IMR-90 (cell line): Measurements from ENCODE around the gene IDS. TPM values are rescaled to one million over a fixed set of nuclear protein-coding genes. Genes with fewer than 3 reads are reported as not detected.

Experiments
- ATAC-seq: fragments of 200-7000 bp; cut with Tn5 transposase; 2 replicates; pipeline ENCODE4 v1.9.1; 2020; ENCODE audit warnings: low read depth, mild to moderate bottlenecking, moderate library complexity
- BruUV-seq: library from RNA; stranded (reverse); fragments of 400-500 nt; replicated peaks from 2 replicates; lab custom pipeline; 2021; lab: Mats Ljungman, UMichigan
- CTCF ChIA-PET: fragments of 300-600 bp; formaldehyde crosslinking; extraction: SDS; loops from one replicate; lab custom pipeline; 2021; ENCODE audit warnings: antibody characterized with exemption; lab: Yijun Ruan, JAX
- POLR2A ChIA-PET: fragments of 300-600 bp; sonication (Branson Sonifier 250); formaldehyde crosslinking; loops from one replicate; lab custom pipeline; 2022; ENCODE audit warnings: antibody characterized with exemption; ENCODE audit not compliant: unreplicated experiment; lab: Charles Lee
- DNase-seq: peaks from one replicate; pipeline ENCODE4 v3.0.0; 2013
- H2AFZ ChIP-seq: replicated peaks from 2 replicates; pipeline ENCODE3; 2013; ENCODE audit warnings: low read length, mild to moderate bottlenecking; ENCODE audit not compliant: poor library complexity
- H2AK5ac ChIP-seq: 2 replicates; pipeline ENCODE4 v1.6.1; 2013; ENCODE audit warnings: low read depth, low read length, inconsistent platforms
- H2AK9ac ChIP-seq: replicated peaks from 2 replicates; pipeline ENCODE3; 2013; ENCODE audit warnings: mild to moderate bottlenecking, low read depth, low read length, moderate library complexity; ENCODE audit not compliant: poor library complexity
- H2BK120ac ChIP-seq: 2 replicates; pipeline ENCODE4 v1.6.1; 2013; ENCODE audit warnings: low read depth, low read length, inconsistent platforms
- H2BK15ac ChIP-seq: 3 replicates; pipeline ENCODE4 v1.6.1; 2013; ENCODE audit warnings: low read depth, low read length, inconsistent platforms
- H2BK20ac ChIP-seq: 2 replicates; pipeline ENCODE4 v1.6.1; 2013; ENCODE audit warnings: low read depth, mild to moderate bottlenecking, inconsistent platforms, low read length, moderate library complexity
- H2BK5ac ChIP-seq: 2 replicates; pipeline ENCODE4 v1.6.1; 2013; ENCODE audit warnings: mild to moderate bottlenecking, low read depth, low read length, inconsistent platforms; ENCODE audit not compliant: poor library complexity, severe bottlenecking
- H3K14ac ChIP-seq: replicated peaks from 2 replicates; pipeline ENCODE4 v1.6.1; 2013; ENCODE audit warnings: low read depth, low read length, inconsistent platforms
- H3K18ac ChIP-seq: 2 replicates; pipeline ENCODE4 v1.6.1; 2013; ENCODE audit warnings: low read depth, low read length, control low read depth
- H3K23ac ChIP-seq: 2 replicates; pipeline ENCODE4 v1.6.1; 2013; ENCODE audit warnings: low read depth, low read length, inconsistent platforms
- H3K27ac ChIP-seq: 2 replicates; pipeline ENCODE4 v1.5.1; 2013; ENCODE audit warnings: mild to moderate bottlenecking, control low read depth, low read length; ENCODE audit not compliant: insufficient read depth
- H3K27me3 ChIP-seq: 2 replicates; pipeline ENCODE4 v1.6.1; 2013; ENCODE audit warnings: low read length; ENCODE audit not compliant: control insufficient read depth, insufficient read depth
- H3K36me3 ChIP-seq: 2 replicates; pipeline ENCODE4 v1.6.1; 2013; ENCODE audit warnings: low read length, mixed read lengths; ENCODE audit not compliant: control insufficient read depth, insufficient read depth
- H3K4ac ChIP-seq: 2 replicates; pipeline ENCODE4 v1.6.1; 2013; ENCODE audit warnings: low read depth, low read length, inconsistent platforms
- H3K4me1 ChIP-seq: 2 replicates; pipeline ENCODE4 v1.6.1; 2013; ENCODE audit warnings: low read length, mixed read lengths; ENCODE audit not compliant: control insufficient read depth, insufficient read depth
- H3K4me2 ChIP-seq: 2 replicates; pipeline ENCODE4 v1.6.1; 2013; ENCODE audit warnings: low read depth, mild to moderate bottlenecking, control low read depth, low read length, moderate library complexity
- H3K4me3 ChIP-seq: 2 replicates; pipeline ENCODE4 v1.5.1; 2013; ENCODE audit warnings: low read depth, mild to moderate bottlenecking, control low read depth, low read length, moderate library complexity; ENCODE audit not compliant: insufficient read depth
- H3K56ac ChIP-seq: 2 replicates; pipeline ENCODE4 v1.6.1; 2013; ENCODE audit warnings: low read length, inconsistent platforms; ENCODE audit not compliant: insufficient read depth; ENCODE audit errors: extremely low read depth
- H3K79me1 ChIP-seq, 2 experiments: 2 replicates each; pipeline ENCODE4 v1.6.1; 2013; ENCODE audit warnings: low read length in 2 of 2, inconsistent platforms in 1 of 2, low read depth in 1 of 2
- H3K9ac ChIP-seq: 2 replicates; pipeline ENCODE4 v1.6.1; 2013; ENCODE audit warnings: low read depth, low read length, control low read depth
- H3K9me1 ChIP-seq: 2 replicates; pipeline ENCODE4 v1.6.1; 2013; ENCODE audit warnings: low read length, inconsistent platforms; ENCODE audit not compliant: insufficient read depth
- H3K9me3 ChIP-seq: 2 replicates; pipeline ENCODE4 v1.6.1; 2013; ENCODE audit warnings: low read length; ENCODE audit not compliant: control insufficient read depth, insufficient read depth
- H4K20me1 ChIP-seq: 2 replicates; pipeline ENCODE4 v1.6.1; 2013; ENCODE audit warnings: low read length, inconsistent platforms; ENCODE audit not compliant: insufficient read depth
- H4K5ac ChIP-seq: 2 replicates; pipeline ENCODE4 v1.6.1; 2013; ENCODE audit warnings: mild to moderate bottlenecking, low read depth, low read length, control low read depth
- H4K8ac ChIP-seq, 2 experiments: 2 replicates each; pipeline ENCODE4 v1.6.1; 2013; ENCODE audit warnings: low read depth in 2 of 2, low read length in 2 of 2, control low read depth in 1 of 2, inconsistent platforms in 1 of 2
- H4K91ac ChIP-seq: 2 replicates; pipeline ENCODE4 v1.6.1; 2013; ENCODE audit warnings: low read depth, low read length, inconsistent platforms; ENCODE audit not compliant: insufficient read depth
- BHLHE40 ChIP-seq: fragments of 150-350 bp; IDR thresholded peaks from 2 replicates; pipeline ENCODE4 v1.6.1; 2016; ENCODE audit warnings: mild to moderate bottlenecking, low read depth, low read length
- CEBPB ChIP-seq: IDR thresholded peaks from 2 replicates; pipeline ENCODE4 v1.6.1; 2012; ENCODE audit warnings: low read depth, low read length, improper control_type of control experiment
- CHD1 ChIP-seq: IDR thresholded peaks from 2 replicates; pipeline ENCODE4 v1.6.1; 2012; ENCODE audit warnings: low read depth, low read length, improper control_type of control experiment
- ELK1 ChIP-seq: fragments of 150-350 bp; IDR thresholded peaks from 2 replicates; pipeline ENCODE4 v1.6.1; 2016; ENCODE audit warnings: low read depth, mild to moderate bottlenecking, low read length, moderate library complexity, borderline replicate concordance
- FOS ChIP-seq: fragments of 150-350 bp; IDR thresholded peaks from 2 replicates; pipeline ENCODE4 v1.6.1; 2016; ENCODE audit warnings: low read depth, low read length
- MAFK ChIP-seq: IDR thresholded peaks from 2 replicates; pipeline ENCODE4 v1.6.1; 2012; ENCODE audit warnings: low read depth, low read length, improper control_type of control experiment
- MAZ ChIP-seq: IDR thresholded peaks from 2 replicates; pipeline ENCODE4 v1.6.1; 2012; ENCODE audit warnings: low read depth, mild to moderate bottlenecking, low read length, improper control_type of control experiment, moderate library complexity, borderline replicate concordance
- MXI1 ChIP-seq: IDR thresholded peaks from 2 replicates; pipeline ENCODE4 v1.6.1; 2012; ENCODE audit warnings: low read depth, mild to moderate bottlenecking, low read length, moderate library complexity, borderline replicate concordance
- NFE2L2 ChIP-seq: fragments of 150-350 bp; IDR thresholded peaks from 2 replicates; pipeline ENCODE4 v1.6.1; 2016; ENCODE audit warnings: low read depth, mild to moderate bottlenecking, low read length
- POLR2A ChIP-seq: IDR thresholded peaks from 2 replicates; pipeline ENCODE4 v1.6.1; 2012; ENCODE audit warnings: mild to moderate bottlenecking, low read depth, low read length
- RAD21 ChIP-seq: IDR thresholded peaks from 2 replicates; pipeline ENCODE4 v1.6.1; 2012; ENCODE audit warnings: low read length, improper control_type of control experiment
- RCOR1 ChIP-seq: IDR thresholded peaks from 2 replicates; pipeline ENCODE4 v1.6.1; 2012; ENCODE audit warnings: mild to moderate bottlenecking, low read length, improper control_type of control experiment; ENCODE audit not compliant: insufficient replicate concordance
- RFX5 ChIP-seq: IDR thresholded peaks from 2 replicates; pipeline ENCODE4 v1.8.0; 2012; ENCODE audit warnings: low read depth, mild to moderate bottlenecking, low read length, moderate library complexity
- SMC3 ChIP-seq: fragments of 150-350 bp; IDR thresholded peaks from 2 replicates; pipeline ENCODE4 v1.6.1; 2016; ENCODE audit warnings: low read depth, mild to moderate bottlenecking, antibody characterized with exemption, low read length, moderate library complexity
- WGBS, 2 experiments: methylation state at CpG; one replicate each; pipeline versions ENCODE4 v1.1.5 to v1.1.7; 2013; ENCODE audit warnings: missing lambda C conversion rate in 2 of 2; ENCODE audit not compliant: insufficient read length in 1 of 2; ENCODE audit errors: extremely low coverage in 2 of 2; 5-methylcytosine and 5-hydroxymethylcytosine counted together
- dilution Hi-C: fragments of 300-500 bp; cut with HindIII; formaldehyde crosslinking; loops from one replicate; pipeline ENCODE4 v1.14.3; 2018; ENCODE audit warnings: low sequenced_read_pairs; ENCODE audit not compliant: unreplicated experiment
- in situ Hi-C: fragments of 300-500 bp; cut with MboI; formaldehyde crosslinking; loops from 3 replicates; pipeline ENCODE4 v1.14.3; 2019; ENCODE audit warnings: low sequenced_read_pairs, inconsistent platforms, mixed read lengths
- intact Hi-C: fragments of 100-400 bp; cut with micrococcal nuclease; formaldehyde crosslinking; loops from 2 replicates; pipeline ENCODE4 v1.10.0; 2022
- polyA plus RNA-seq, 3 experiments: library from polyadenylated mRNA; depleted of rRNA; stranded (reverse); fragments of >200 nt; gene quantifications; 2 replicates each; pipeline ENCODE4 v1.2.3, GENCODE V29; 2012; ENCODE audit warnings: low replicate concordance in 1 of 3
- total RNA-seq: library from RNA; depleted of rRNA; stranded (reverse); fragments of >200 nt; gene quantifications from 2 replicates; pipeline ENCODE4 v1.2.3, GENCODE V29; 2012
- TF ChIP-seq, protein P1 (sequence below): conservative IDR thresholded peaks from 2 replicates; pipeline ENCODE4 v1.5.1; 2012; ENCODE audit warnings: mild to moderate bottlenecking, low read depth, low read length, improper control_type of control experiment
- TF ChIP-seq, protein P2 (sequence below): fragments of 150-350 bp; IDR thresholded peaks from 2 replicates; pipeline ENCODE4 v1.6.1; 2017; ENCODE audit warnings: mild to moderate bottlenecking, antibody characterized with exemption, low read length, low read depth

The IDS gene
- total and polyA plus RNA-seq, 2 of the 4 experiments (the other 2 are of a cell fraction), result 26.3 to 56.9 TPM

DNA sequence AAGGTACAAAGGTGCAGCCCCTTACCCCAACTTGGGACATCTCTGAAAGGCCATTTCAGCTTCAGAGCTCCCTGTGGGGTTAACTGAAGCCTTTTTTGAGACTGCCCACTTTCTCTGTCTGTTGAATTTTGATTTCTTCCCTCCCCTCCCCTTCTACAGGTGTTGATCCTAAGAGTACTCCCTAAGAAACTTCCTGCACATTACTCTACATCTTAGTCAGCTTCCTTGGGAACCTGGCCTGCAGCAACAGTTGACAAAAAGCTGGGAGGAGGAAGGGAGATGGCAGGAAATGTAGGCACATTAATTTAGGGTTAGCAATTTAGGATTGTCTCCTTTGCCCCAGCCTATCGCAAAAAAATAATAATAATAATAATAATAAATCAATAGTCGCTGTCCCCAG is 1.2 kb upstream of the IDS start:
- H3K4ac ChIP-seq, result no peak overlapping the region
- POLR2A ChIA-PET, result no interaction called here
- H3K9me1 ChIP-seq, result 0 out of 2 replicates have a peak, but pooled peaks cover 3% of the 10 kb centered on the region
- H3K9me3 ChIP-seq, result no peaks in the 10 kb centered on the region
- H3K79me1 ChIP-seq, result peaks cover 7 to 14% of the 10 kb centered on the region in 2 experiments; a peak in 3 of 4 replicates
- H4K8ac ChIP-seq, result no peak overlapping the region
- H3K4me1 ChIP-seq, result peaks cover 6% of the 10 kb centered on the region
- H3K18ac ChIP-seq, result no peak overlapping the region
- BruUV-seq, result no TSS peak
- H4K91ac ChIP-seq, result no peak overlapping the region
- no peak overlapping the region for H3K4me2 ChIP-seq
- no CpG with 5 or more reads among the region's 2 CpGs for WGBS, 2 experiments
- TF ChIP-seq MAFK (no peak), POLR2A (no peak), RCOR1 (no peak), RFX5 (no peak), CEBPB (no peak), CHD1 (no peak), ELK1 (no peak), MAZ (no peak), FOS (no peak), NFE2L2 (no peak), MXI1 (no peak), SMC3 (no peak), RAD21 (no peak), BHLHE40 (no peak)
- TF ChIP-seq, protein P1, sequence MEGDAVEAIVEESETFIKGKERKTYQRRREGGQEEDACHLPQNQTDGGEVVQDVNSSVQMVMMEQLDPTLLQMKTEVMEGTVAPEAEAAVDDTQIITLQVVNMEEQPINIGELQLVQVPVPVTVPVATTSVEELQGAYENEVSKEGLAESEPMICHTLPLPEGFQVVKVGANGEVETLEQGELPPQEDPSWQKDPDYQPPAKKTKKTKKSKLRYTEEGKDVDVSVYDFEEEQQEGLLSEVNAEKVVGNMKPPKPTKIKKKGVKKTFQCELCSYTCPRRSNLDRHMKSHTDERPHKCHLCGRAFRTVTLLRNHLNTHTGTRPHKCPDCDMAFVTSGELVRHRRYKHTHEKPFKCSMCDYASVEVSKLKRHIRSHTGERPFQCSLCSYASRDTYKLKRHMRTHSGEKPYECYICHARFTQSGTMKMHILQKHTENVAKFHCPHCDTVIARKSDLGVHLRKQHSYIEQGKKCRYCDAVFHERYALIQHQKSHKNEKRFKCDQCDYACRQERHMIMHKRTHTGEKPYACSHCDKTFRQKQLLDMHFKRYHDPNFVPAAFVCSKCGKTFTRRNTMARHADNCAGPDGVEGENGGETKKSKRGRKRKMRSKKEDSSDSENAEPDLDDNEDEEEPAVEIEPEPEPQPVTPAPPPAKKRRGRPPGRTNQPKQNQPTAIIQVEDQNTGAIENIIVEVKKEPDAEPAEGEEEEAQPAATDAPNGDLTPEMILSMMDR, result no peak
- TF ChIP-seq, protein P2, sequence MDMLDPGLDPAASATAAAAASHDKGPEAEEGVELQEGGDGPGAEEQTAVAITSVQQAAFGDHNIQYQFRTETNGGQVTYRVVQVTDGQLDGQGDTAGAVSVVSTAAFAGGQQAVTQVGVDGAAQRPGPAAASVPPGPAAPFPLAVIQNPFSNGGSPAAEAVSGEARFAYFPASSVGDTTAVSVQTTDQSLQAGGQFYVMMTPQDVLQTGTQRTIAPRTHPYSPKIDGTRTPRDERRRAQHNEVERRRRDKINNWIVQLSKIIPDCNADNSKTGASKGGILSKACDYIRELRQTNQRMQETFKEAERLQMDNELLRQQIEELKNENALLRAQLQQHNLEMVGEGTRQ, result no peak
- no peak overlapping the region for H2AK5ac ChIP-seq
- in situ Hi-C loops (loop anchor here (25.0 kb wide), 1 partner anchor 1231 kb away; no protein-coding TSS in a partner anchor), dilution Hi-C loops (no loop called here), intact Hi-C loops (no loop called here)
- no peak overlapping the region for H3K14ac ChIP-seq
- H2AFZ ChIP-seq, result no peak overlapping the region
- H3K9ac ChIP-seq, result no peak overlapping the region
- CTCF ChIA-PET, result interaction anchor here (1.5 kb wide), 1 partner anchor 9 kb away, joined by 5 read pairs; no protein-coding TSS in a partner anchor
- ATAC-seq, result no peak
- H3K4me3 ChIP-seq, result no peak overlapping the region
- H2AK9ac ChIP-seq, result no peak overlapping the region
- no peak overlapping the region for H2BK15ac ChIP-seq
- H3K36me3 ChIP-seq, result peaks cover 5% of the 10 kb centered on the region; the same call in 1 of the 2 replicates
- no peak overlapping the region for H3K27ac ChIP-seq
- H4K20me1 ChIP-seq, result no peaks in the 10 kb centered on the region
- no peak overlapping the region for H2BK5ac ChIP-seq
- H2BK20ac ChIP-seq, result no peak overlapping the region
- no peak for DNase-seq
- H3K27me3 ChIP-seq, result peaks cover 10% of the 10 kb centered on the region
- no peak overlapping the region for H4K5ac ChIP-seq
- no peak overlapping the region for H3K23ac ChIP-seq
- no peak overlapping the region for H3K56ac ChIP-seq
- H2BK120ac ChIP-seq, result no peak overlapping the region
